Body of pancreas (tissue), 4 donors: ENCODE results near the gene NR5A1. TPM values are rescaled to one million over a fixed set of nuclear protein-coding genes. Genes with fewer than 3 reads are reported as not detected.

ENCODE experiments used
- ATAC-seq: fragments of 150-250 bp; one replicate; pipeline ENCODE4 v1.9.1; 2016
- DNase-seq, 4 donors: peaks; one replicate each; pipeline ENCODE4 v3.0.0-alpha.2; 2019
- H3K27ac ChIP-seq, 4 donors: fragments of 200-600 bp; sonication (generic); 1 replicate in 3 of 4; 2 replicates in 1 of 4; pipeline versions ENCODE4 v1.5.1 to v1.6.1; 2016 to 2019; ENCODE audit warnings: mild to moderate bottlenecking in 1 of 4, mixed read lengths in 1 of 4, moderate library complexity in 1 of 4
- H3K27me3 ChIP-seq, 2 donors: fragments of 200-600 bp; sonication (generic); one replicate each; pipeline ENCODE4 v1.6.0; 2016; ENCODE audit warnings: mild to moderate bottlenecking in 1 of 2
- H3K36me3 ChIP-seq, 2 donors: fragments of 200-600 bp; sonication (generic); replicated peaks in 1 of 2; 2 replicates each; pipeline ENCODE4 v1.5.1; 2016; ENCODE audit warnings: low read depth in 2 of 2; ENCODE audit not compliant: insufficient read depth in 1 of 2
- H3K4me1 ChIP-seq: fragments of 200-600 bp; sonication (generic); one replicate; pipeline ENCODE4 v1.6.0; 2016
- H3K4me3 ChIP-seq, 2 donors: fragments of 200-600 bp; sonication (generic); 1 replicate in 1 of 2; 2 replicates in 1 of 2; pipeline ENCODE4 v1.5.1; 2016 to 2019
- H3K9me3 ChIP-seq, 3 donors: fragments of 200-600 bp; sonication (generic); 1 replicate in 2 of 3; 2 replicates in 1 of 3; pipeline ENCODE4 v1.5.1; 2016
- POLR2A ChIP-seq, 3 donors: fragments of 450-650 bp; IDR thresholded peaks; one replicate each; pipeline ENCODE4 v1.6.1; 2016; ENCODE audit warnings: antibody characterized with exemption in 3 of 3, mild to moderate bottlenecking in 2 of 3
- WGBS, 2 donors: methylation state at CpG; one replicate each; pipeline ENCODE4 v1.1.5; 2017; 5-methylcytosine and 5-hydroxymethylcytosine counted together
- intact Hi-C: fragments of 100-400 bp; cut with DNase I; formaldehyde crosslinking; loops from one replicate; pipeline ENCODE4 v1.15.1; 2023
- total RNA-seq, 2 donors: library from RNA; depleted of rRNA; stranded (reverse); fragments of >200 nt; gene quantifications; one replicate each; pipeline ENCODE4 v1.1.0, GENCODE V29; 2016
- TF ChIP-seq, protein P1 (sequence below), 7 experiments: fragments of 450-650 bp in 4 of 7; fragments of 200-600 bp in 3 of 7; sonication (generic) in 3 of 7; IDR thresholded peaks; one replicate each; pipeline ENCODE4 v1.5.1; 2016 to 2019; ENCODE audit warnings: antibody characterized with exemption in 7 of 7

Gene NR5A1
- total RNA-seq, 2 donors from 2014 or later, result not detected

- ATAC-seq, result no peak
- no peak for DNase-seq
- no peaks in the 10 kb centered on the region for H3K27me3 ChIP-seq
- H3K4me1 ChIP-seq, result peaks cover 5% of the 10 kb centered on the region
- no peaks in the 10 kb centered on the region for H3K9me3 ChIP-seq
- 18 to 33% methylated on average over 3 to 5 of the region's 5 CpGs for WGBS, 2 donors
- no peak overlapping the region for H3K4me3 ChIP-seq
- no peaks in the 10 kb centered on the region for H3K36me3 ChIP-seq
- intact Hi-C loops, result no loop called here
- H3K27ac ChIP-seq, result no peak overlapping the region
- TF ChIP-seq, protein P1, sequence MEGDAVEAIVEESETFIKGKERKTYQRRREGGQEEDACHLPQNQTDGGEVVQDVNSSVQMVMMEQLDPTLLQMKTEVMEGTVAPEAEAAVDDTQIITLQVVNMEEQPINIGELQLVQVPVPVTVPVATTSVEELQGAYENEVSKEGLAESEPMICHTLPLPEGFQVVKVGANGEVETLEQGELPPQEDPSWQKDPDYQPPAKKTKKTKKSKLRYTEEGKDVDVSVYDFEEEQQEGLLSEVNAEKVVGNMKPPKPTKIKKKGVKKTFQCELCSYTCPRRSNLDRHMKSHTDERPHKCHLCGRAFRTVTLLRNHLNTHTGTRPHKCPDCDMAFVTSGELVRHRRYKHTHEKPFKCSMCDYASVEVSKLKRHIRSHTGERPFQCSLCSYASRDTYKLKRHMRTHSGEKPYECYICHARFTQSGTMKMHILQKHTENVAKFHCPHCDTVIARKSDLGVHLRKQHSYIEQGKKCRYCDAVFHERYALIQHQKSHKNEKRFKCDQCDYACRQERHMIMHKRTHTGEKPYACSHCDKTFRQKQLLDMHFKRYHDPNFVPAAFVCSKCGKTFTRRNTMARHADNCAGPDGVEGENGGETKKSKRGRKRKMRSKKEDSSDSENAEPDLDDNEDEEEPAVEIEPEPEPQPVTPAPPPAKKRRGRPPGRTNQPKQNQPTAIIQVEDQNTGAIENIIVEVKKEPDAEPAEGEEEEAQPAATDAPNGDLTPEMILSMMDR (IDR thresholded peaks at IDR 0.05), result no peak
- no peak for TF ChIP-seq POLR2A (IDR thresholded peaks at IDR 0.05)
Observed at GRCh38 chr9:124513376-124513994, 6.3 kb upstream of the NR5A1 start.

DNA sequence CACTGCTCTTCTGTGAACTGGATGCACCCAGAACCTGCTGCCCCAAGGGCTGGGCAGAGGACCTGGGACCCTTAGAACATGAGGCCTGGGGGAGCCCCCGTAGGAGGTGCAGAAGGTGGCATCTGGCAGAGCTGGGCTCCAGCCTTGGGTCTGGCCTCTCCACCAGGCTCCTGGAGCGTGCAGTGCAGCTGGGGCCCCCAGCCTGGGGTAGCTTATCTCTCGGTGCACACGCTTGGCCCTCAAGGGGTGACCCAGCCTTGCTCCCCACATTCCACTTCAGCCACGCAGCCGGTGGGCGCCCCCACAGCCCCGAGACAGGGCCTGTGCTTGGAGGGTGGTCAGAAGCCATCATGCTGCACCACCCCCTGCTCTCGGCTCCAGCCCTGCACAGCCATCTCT is 5.6 kb upstream of the NR5A1 start:
- WGBS, 2 donors, result 42 to 58% methylated on average over 6 to 9 of the region's 9 CpGs
- intact Hi-C loops, result no loop called here
- no peak overlapping the region for H3K27ac ChIP-seq
- no peak overlapping the region for H3K4me3 ChIP-seq
- H3K27me3 ChIP-seq, result no peaks in the 10 kb centered on the region
- DNase-seq (no peak), ATAC-seq (no peak)
- no peaks in the 10 kb centered on the region for H3K9me3 ChIP-seq
- TF ChIP-seq, protein P1 (IDR thresholded peaks at IDR 0.05), result no peak
- no peak for TF ChIP-seq POLR2A (IDR thresholded peaks at IDR 0.05)
- H3K4me1 ChIP-seq, result peaks cover 5% of the 10 kb centered on the region
- H3K36me3 ChIP-seq, result no peaks in the 10 kb centered on the region

DNA sequence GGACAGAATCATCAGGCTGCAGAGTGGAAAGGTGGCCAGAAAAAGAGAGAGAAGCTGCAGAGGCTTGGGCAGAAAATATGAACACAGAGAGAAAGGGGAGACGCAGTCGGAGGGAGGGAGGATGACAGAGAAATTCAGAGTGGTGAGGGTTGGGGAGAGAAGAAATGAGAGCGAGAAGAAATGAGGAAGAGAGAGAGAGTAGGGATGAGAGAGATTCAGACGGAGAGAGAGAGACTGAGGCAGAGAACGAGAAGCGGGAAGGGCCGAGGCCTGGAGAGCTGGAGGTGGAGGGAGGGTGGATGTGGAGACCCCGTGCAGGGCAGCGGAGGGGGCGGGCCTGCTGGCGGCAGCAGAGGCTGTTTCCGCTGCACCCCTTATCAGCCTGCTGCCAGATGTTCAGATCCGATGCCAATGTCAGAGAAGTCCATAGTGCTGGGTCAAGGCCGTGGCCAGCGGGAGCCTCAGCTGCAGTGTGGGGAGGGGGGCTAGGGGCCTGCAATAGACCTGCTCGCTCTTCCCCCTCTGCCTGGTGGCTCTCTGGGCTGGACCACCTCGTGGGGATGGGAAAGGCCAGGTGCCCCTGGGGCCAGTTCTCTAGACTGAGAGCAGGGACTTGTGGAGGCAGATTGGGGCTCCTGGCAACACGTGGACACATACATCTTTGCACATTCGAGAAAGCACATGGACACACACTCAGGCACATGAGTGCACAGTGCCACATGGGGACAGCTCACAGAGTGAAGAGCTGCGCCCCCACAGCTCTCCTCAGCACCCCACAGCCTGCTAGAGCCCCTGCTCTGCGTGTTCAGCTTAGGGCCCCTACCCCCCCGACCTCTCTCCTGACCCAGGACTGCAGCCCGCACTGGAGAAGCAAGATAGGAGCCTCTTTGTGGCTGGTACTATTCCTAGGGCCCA is 4.9 kb upstream of the NR5A1 start:
- 26 to 27% methylated on average over 16 to 23 of the region's 23 CpGs for WGBS, 2 donors
- intact Hi-C loops, result no loop called here
- Histone ChIP-seq H3K36me3 (no peaks in the 10 kb centered on the region), H3K9me3 (no peaks in the 10 kb centered on the region), H3K27ac (no peak overlapping the region), H3K4me3 (no peak overlapping the region), H3K27me3 (no peaks in the 10 kb centered on the region), H3K4me1 (peaks cover 5% of the 10 kb centered on the region)
- ATAC-seq (no peak), DNase-seq (no peak)
- TF ChIP-seq, protein P1 (IDR thresholded peaks at IDR 0.05), result no peak
- TF ChIP-seq POLR2A (IDR thresholded peaks at IDR 0.05), result no peak

DNA sequence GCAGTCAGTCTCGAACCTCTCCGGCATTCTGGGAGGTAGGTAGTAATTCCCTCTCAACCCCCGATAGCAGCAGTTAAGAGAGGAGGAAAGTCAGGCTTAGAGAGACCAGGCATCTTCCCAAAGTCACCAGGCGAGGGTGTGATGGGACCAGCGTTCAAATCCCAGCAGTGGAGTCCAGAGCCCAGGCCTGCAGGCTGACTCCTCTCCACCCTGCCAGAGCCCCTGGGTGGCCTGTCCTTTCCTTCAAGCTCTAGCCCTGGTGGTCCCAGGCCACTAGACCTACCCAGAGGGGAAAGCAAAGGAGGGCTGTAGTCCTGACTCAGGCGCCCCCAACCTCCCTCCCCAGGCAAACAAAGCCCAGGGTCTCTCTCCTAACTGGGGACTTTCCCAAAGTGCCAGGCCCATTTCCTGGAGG is 4.2 kb upstream of the NR5A1 start:
- 79% methylated on average over 2 to 6 of the region's 6 CpGs for WGBS, 2 donors
- TF ChIP-seq POLR2A (IDR thresholded peaks at IDR 0.05), result no peak
- TF ChIP-seq, protein P1 (IDR thresholded peaks at IDR 0.05), result no peak
- ATAC-seq, result no peak
- Histone ChIP-seq H3K4me3 (no peak overlapping the region), H3K27me3 (no peaks in the 10 kb centered on the region), H3K4me1 (peaks cover 5% of the 10 kb centered on the region), H3K27ac (no peak overlapping the region), H3K36me3 (no peaks in the 10 kb centered on the region), H3K9me3 (no peaks in the 10 kb centered on the region)
- intact Hi-C loops, result no loop called here
- no peak for DNase-seq
